HepG2 (cell line): Measurements from ENCODE around the gene MPV17L2. TPM values are rescaled to one million over a fixed set of nuclear protein-coding genes. Genes with fewer than 3 reads are reported as not detected.
A peak's percentile ranks its signal among the peaks of the same experiment; 100 is the strongest.

Source experiments
- AGO1 ChIP-seq: fragments of 200-400 bp; formaldehyde crosslinking; IDR thresholded peaks from 2 replicates; pipeline ENCODE4 v1.6.1; 2017; ENCODE audit warnings: mild to moderate bottlenecking, low read depth, low read length, moderate library complexity; ENCODE audit not compliant: poor library complexity, severe bottlenecking
- CTCF ChIP-seq: sonication (generic); formaldehyde crosslinking; IDR thresholded peaks from 2 replicates; pipeline ENCODE4 v1.5.0; 2020; ENCODE audit warnings: mild to moderate bottlenecking, missing genetic modification reagents, moderate library complexity
- HNF4A ChIP-seq: sonication (generic); formaldehyde crosslinking; IDR thresholded peaks from 2 replicates; pipeline ENCODE4 v1.4.0; 2020; ENCODE audit warnings: missing genetic modification reagents
- KDM2A ChIP-seq: sonication (generic); formaldehyde crosslinking; IDR thresholded peaks from 2 replicates; pipeline ENCODE4 v1.4.0; 2020; ENCODE audit warnings: low read depth, missing genetic modification reagents, borderline replicate concordance
- MAZ ChIP-seq, 2 experiments: sonication (generic) in 1 of 2; formaldehyde crosslinking in 1 of 2; IDR thresholded peaks; 2 replicates each; pipeline versions ENCODE4 v1.5.0 to v1.6.1; 2012 to 2020; ENCODE audit warnings: low read depth in 2 of 2, mild to moderate bottlenecking in 2 of 2, borderline replicate concordance in 1 of 2, improper control_type of control experiment in 1 of 2, low read length in 1 of 2, missing genetic modification reagents in 1 of 2, moderate library complexity in 1 of 2
- MXI1 ChIP-seq: IDR thresholded peaks from 3 replicates; pipeline ENCODE4 v1.6.1; 2012; ENCODE audit warnings: low read depth, low read length, inconsistent platforms, borderline replicate concordance
- MYC ChIP-seq: sonication (generic); formaldehyde crosslinking; IDR thresholded peaks from 2 replicates; pipeline ENCODE4 v1.9.0; 2021; ENCODE audit warnings: missing genetic modification reagents, borderline replicate concordance
- NONO ChIP-seq, 2 experiments: fragments of 450-650 bp in 1 of 2; sonication (generic) in 1 of 2; formaldehyde crosslinking in 1 of 2; IDR thresholded peaks in 1 of 2; conservative IDR thresholded peaks in 1 of 2; 2 replicates each; pipeline versions ENCODE4 v1.6.1 to v1.8.0; 2017 to 2022; ENCODE audit warnings: mild to moderate bottlenecking in 1 of 2, missing genetic modification reagents in 1 of 2, moderate library complexity in 1 of 2
- NR2F1 ChIP-seq, 2 experiments: fragments of 450-650 bp in 1 of 2; formaldehyde crosslinking in 1 of 2; IDR thresholded peaks; 2 replicates each; pipeline versions ENCODE4 v1.5.0 to v1.6.1; 2016 to 2020; ENCODE audit warnings: mild to moderate bottlenecking in 1 of 2, missing compliant biosample characterization in 1 of 2, missing genetic modification reagents in 1 of 2, moderate library complexity in 1 of 2
- POGK ChIP-seq: sonication (generic); formaldehyde crosslinking; conservative IDR thresholded peaks from 2 replicates; pipeline ENCODE4 v1.8.0; 2022; ENCODE audit warnings: mild to moderate bottlenecking, moderate library complexity, missing genetic modification reagents
- RBFOX2 ChIP-seq: fragments of 200-400 bp; formaldehyde crosslinking; IDR thresholded peaks from 2 replicates; pipeline ENCODE4 v1.6.1; 2017; ENCODE audit warnings: low read depth, mild to moderate bottlenecking, low read length
- XRCC5 ChIP-seq: fragments of 200-400 bp; formaldehyde crosslinking; optimal IDR thresholded peaks from 2 replicates; pipeline ENCODE3; 2017; ENCODE audit warnings: mild to moderate bottlenecking, low read length
- ZBTB14 ChIP-seq: sonication (generic); formaldehyde crosslinking; IDR thresholded peaks from 2 replicates; pipeline ENCODE4 v1.4.0; 2020; ENCODE audit warnings: missing genetic modification reagents
- ZFP91 ChIP-seq: sonication (generic); formaldehyde crosslinking; IDR thresholded peaks from 2 replicates; pipeline ENCODE4 v1.9.0; 2022; ENCODE audit warnings: missing genetic modification reagents, mild to moderate bottlenecking, borderline replicate concordance
- ZNF280D ChIP-seq: sonication (generic); formaldehyde crosslinking; IDR thresholded peaks from 2 replicates; pipeline ENCODE4 v1.5.1; 2020; ENCODE audit warnings: mild to moderate bottlenecking, missing genetic modification reagents
- ZNF563 ChIP-seq: sonication (generic); formaldehyde crosslinking; IDR thresholded peaks from 2 replicates; pipeline ENCODE4 v1.8.0; 2022; ENCODE audit warnings: mild to moderate bottlenecking, moderate library complexity, missing genetic modification reagents
- polyA plus RNA-seq, 8 experiments: library from polyadenylated mRNA; depleted of rRNA in 3 of 8; stranded (reverse) in 7 of 8; unstranded in 1 of 8; fragments of >200 nt; fragmentation: Illumina TruSeq in 4 of 8; extraction: Trizol in 4 of 8; gene quantifications; 2 replicates each; pipeline versions ENCODE4 v1.2.1 to v1.2.3, GENCODE V29; 2011 to 2016; ENCODE audit warnings: low read depth in 4 of 8, missing spikeins in 1 of 8, mixed read lengths in 1 of 8; ENCODE audit not compliant: insufficient read depth in 1 of 8
- total RNA-seq, 5 experiments: library from RNA; depleted of rRNA; stranded (reverse); fragments of >200 nt; fragmentation: Illumina TruSeq; extraction: Trizol; gene quantifications; 2 replicates each; pipeline ENCODE4 v1.2.3, GENCODE V29; 2016; ENCODE audit warnings: low read depth in 1 of 5

MPV17L2 gene
- total and polyA plus RNA-seq, 2 of the 13 experiments (the other 11 are each of a cell fraction or from before 2014, with no cell fraction given) = 13.6 to 16.7 TPM

GRCh38 chr19:18193388-18194180 lies 566 bp downstream of the MPV17L2 start (continued):
- TF ChIP-seq POGK (CRISPR knock-in tag) (peak; percentile 27; the same call in 1 of the 2 replicates), KDM2A (CRISPR knock-in tag) (peak; percentile 15; the same call in 1 of the 2 replicates), XRCC5 (no peak), ZFP91 (CRISPR knock-in tag) (peak; percentile 32; the same call in 1 of the 2 replicates), ZNF563 (0 out of 2 replicates have a peak, but pooled peaks have one; percentile 60), ZBTB14 (CRISPR knock-in tag) (0 out of 2 replicates have a peak, but pooled peaks have one; percentile 23), AGO1 (peak; percentile 9), NR2F1 (CRISPR knock-in tag; IDR thresholded peaks at IDR 0.05) (peak in 1 of 2 experiments; percentile 14; a peak in 2 of 4 replicates), MYC (peak; percentile 46; the same call in 1 of the 2 replicates), MXI1 (no peak), ZNF280D (CRISPR knock-in tag) (no peak), NONO (IDR thresholded peaks at IDR 0.05) (no peak), NONO (CRISPR knock-in tag; conservative IDR thresholded peaks at IDR 0.05) (peak; percentile 67), CTCF (0 out of 2 replicates have a peak, but pooled peaks have one; percentile 20), HNF4A (CRISPR knock-in tag) (peak; percentile 69), RBFOX2 (peak; percentile 42; the same call in 1 of the 2 replicates), MAZ (IDR thresholded peaks at IDR 0.05; ENCODE audit: borderline replicate concordance, low read depth, low read length) (no peak), MAZ (CRISPR knock-in tag; IDR thresholded peaks at IDR 0.05; ENCODE audit: low read depth) (0 out of 2 replicates have a peak, but pooled peaks have one; percentile 0)
